ENCODE measurements around the gene ZC3H7A. TPM values are rescaled to one million over a fixed set of nuclear protein-coding genes. Genes with fewer than 3 reads are reported as not detected.
"Not testable (repeated sequence)": the region's sequence is repeated elsewhere in the genome, so short reads cannot be mapped to it uniquely, and the experiment has no call there.

The ZC3H7A gene
- total and polyA plus RNA-seq, 2 of the 13 experiments (the other 11 are each of a cell fraction or from before 2014, with no cell fraction given): 29.2 to 36.8 TPM

GRCh38 chr16:11823645-11824044 lies 26.6 kb upstream of the ZC3H7A start:
- H2AFZ ChIP-seq (ENCODE audit: low read length); H3K4me2 ChIP-seq (ENCODE audit: low read depth, low read length); H3K36me3 ChIP-seq (replicated peaks in 1 of 2; ENCODE audit: control insufficient read depth in 1 of 2, insufficient read depth in 2 of 2, low read length in 2 of 2); H3K27ac ChIP-seq (ENCODE audit: extremely low read length, insufficient read depth, low read length); H3K9ac ChIP-seq (ENCODE audit: insufficient read depth, low read depth, low read length); CTCF ChIA-PET (ENCODE audit: low intra/inter-chr PET ratio, low total read pairs); FAIRE-seq; H3K9me3 ChIP-seq (ENCODE audit: low read length); H4K20me1 ChIP-seq (ENCODE audit: insufficient read depth, low read length); intact Hi-C loops (cut with micrococcal nuclease; ENCODE audit: unreplicated experiment); H3K79me2 ChIP-seq (ENCODE audit: insufficient read depth, low read length); H3K27me3 ChIP-seq (ENCODE audit: control insufficient read depth in 1 of 2, insufficient read depth in 2 of 2, low read length in 2 of 2); DNase-seq (ENCODE audit: low spot score); ATAC-seq; in situ Hi-C loops (cut with HindIII; ENCODE audit: extremely low pct_ligation_motif_present, low pct_unique_long_range_greater_than_20kb); BruUV-seq (replicated peaks); H3K4me3 ChIP-seq (replicated peaks in 1 of 3; ENCODE audit: insufficient read depth in 1 of 3, low read depth in 2 of 3, low read length in 3 of 3): not testable (repeated sequence)
- POLR2A ChIA-PET: interaction anchor here (1.1 to 6.5 kb wide), 6 partner anchors 12 to 80 kb away, joined by 4 to 65 read pairs (median 14); partner anchors contain the start of genes RSL1D1, TXNDC11 and ZC3H7A
- WGBS (ENCODE audit: low lambda C conversion rate): 81% methylated on average over 5 of the region's 5 CpGs
- TF ChIP-seq, protein P1, sequence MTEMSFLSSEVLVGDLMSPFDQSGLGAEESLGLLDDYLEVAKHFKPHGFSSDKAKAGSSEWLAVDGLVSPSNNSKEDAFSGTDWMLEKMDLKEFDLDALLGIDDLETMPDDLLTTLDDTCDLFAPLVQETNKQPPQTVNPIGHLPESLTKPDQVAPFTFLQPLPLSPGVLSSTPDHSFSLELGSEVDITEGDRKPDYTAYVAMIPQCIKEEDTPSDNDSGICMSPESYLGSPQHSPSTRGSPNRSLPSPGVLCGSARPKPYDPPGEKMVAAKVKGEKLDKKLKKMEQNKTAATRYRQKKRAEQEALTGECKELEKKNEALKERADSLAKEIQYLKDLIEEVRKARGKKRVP (CRISPR knock-in tag; IDR thresholded peaks at IDR 0.05): 0 out of 4 replicates have a peak, but pooled peaks of 1 of the 2 experiments have one; percentile 12
- TF ChIP-seq FOXO4 (CRISPR knock-in tag; conservative IDR thresholded peaks at IDR 0.05): 0 out of 2 replicates have a peak, but pooled peaks have one; percentile 35
- TF ChIP-seq, protein P2, sequence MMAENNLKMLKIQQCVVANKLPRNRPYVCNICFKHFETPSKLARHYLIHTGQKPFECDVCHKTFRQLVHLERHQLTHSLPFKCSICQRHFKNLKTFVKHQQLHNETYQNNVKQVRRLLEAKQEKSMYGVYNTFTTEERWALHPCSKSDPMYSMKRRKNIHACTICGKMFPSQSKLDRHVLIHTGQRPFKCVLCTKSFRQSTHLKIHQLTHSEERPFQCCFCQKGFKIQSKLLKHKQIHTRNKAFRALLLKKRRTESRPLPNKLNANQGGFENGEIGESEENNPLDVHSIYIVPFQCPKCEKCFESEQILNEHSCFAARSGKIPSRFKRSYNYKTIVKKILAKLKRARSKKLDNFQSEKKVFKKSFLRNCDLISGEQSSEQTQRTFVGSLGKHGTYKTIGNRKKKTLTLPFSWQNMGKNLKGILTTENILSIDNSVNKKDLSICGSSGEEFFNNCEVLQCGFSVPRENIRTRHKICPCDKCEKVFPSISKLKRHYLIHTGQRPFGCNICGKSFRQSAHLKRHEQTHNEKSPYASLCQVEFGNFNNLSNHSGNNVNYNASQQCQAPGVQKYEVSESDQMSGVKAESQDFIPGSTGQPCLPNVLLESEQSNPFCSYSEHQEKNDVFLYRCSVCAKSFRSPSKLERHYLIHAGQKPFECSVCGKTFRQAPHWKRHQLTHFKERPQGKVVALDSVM (CRISPR knock-in tag; IDR thresholded peaks at IDR 0.05): peak; percentile 50; the same call in 1 of the 2 replicates
- H3K4me1 ChIP-seq (ENCODE audit: insufficient read depth, low read length): peaks cover 42% of the 10 kb centered on the region

Measured in HepG2 (cell line).